Measurements from ENCODE around the gene MARCHF10.

DNA sequence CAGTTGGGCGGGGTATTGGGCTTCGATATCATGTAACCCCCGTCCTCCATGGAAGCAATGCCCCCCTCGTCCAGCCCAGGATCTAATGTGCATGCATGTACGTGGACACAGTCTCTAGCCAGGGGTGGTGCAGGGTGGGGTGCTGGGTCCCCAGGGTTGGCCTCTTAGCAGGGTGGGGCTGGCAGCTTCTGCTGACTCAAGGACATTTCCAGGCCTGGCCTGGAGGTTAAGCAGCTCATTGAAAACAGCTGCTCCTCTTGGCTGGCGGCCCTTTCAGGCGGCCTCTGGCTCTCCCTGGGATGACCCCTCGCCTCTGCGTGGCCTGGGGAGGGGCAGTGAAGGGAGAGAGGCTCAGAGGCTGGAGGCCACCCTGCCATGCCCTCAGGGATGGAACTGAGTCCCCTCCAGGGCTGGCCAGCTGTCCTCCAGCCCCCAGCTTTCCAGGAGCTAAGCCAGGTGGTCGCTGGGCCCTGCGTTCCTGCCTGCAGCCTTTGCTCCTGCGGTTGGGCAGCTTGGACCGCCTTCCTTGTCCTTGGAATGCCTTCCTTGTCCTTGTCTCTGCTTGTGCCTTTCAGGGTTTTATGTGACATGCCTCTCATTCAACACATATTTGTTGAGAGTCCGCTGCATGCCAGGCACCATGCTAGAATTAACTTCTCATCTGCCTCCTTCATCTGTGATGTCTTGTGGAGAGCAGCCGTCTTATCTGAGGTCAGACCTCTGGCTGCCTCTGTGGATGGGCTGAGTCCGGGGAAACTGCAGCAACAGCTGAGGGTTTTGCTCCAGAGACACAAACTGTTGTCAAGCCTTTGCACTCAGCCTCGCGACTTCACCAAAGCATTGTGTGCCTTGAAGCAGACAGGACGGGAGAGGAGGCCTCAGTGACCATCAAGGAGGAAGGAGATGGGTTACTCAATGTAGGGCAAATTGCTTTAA is 154.0 kb downstream of the MARCHF10 start:
- no peak for TF ChIP-seq EZH2 (IDR thresholded peaks at IDR 0.05; ENCODE audit: low read length, unreplicated experiment)
- TF ChIP-seq, protein P1, sequence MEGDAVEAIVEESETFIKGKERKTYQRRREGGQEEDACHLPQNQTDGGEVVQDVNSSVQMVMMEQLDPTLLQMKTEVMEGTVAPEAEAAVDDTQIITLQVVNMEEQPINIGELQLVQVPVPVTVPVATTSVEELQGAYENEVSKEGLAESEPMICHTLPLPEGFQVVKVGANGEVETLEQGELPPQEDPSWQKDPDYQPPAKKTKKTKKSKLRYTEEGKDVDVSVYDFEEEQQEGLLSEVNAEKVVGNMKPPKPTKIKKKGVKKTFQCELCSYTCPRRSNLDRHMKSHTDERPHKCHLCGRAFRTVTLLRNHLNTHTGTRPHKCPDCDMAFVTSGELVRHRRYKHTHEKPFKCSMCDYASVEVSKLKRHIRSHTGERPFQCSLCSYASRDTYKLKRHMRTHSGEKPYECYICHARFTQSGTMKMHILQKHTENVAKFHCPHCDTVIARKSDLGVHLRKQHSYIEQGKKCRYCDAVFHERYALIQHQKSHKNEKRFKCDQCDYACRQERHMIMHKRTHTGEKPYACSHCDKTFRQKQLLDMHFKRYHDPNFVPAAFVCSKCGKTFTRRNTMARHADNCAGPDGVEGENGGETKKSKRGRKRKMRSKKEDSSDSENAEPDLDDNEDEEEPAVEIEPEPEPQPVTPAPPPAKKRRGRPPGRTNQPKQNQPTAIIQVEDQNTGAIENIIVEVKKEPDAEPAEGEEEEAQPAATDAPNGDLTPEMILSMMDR (conservative IDR thresholded peaks at IDR 0.05; ENCODE audit: low read depth, low read length) = no peak

Measured in PC-3 (cell line).